GM23338 (cell line): ENCODE measurements around the gene HBZ. TPM values are rescaled to one million over a fixed set of nuclear protein-coding genes. Genes with fewer than 3 reads are reported as not detected.

ENCODE experiments used
- ATAC-seq: fragments of 200-7000 bp; cut with Tn5 transposase; 3 replicates; pipeline ENCODE4 v1.9.1; 2020
- DNase-seq: peaks from one replicate; pipeline ENCODE4 v3.0.0-alpha.2; 2015; ENCODE audit warnings: low spot score
- H2AFZ ChIP-seq: fragments of 200-600 bp; sonication (generic); 2 replicates; pipeline ENCODE4 v1.8.0; 2016; ENCODE audit warnings: antibody characterized with exemption, mild to moderate bottlenecking, moderate library complexity
- H3F3A ChIP-seq: fragments of 200-600 bp; sonication (generic); replicated peaks from 2 replicates; pipeline ENCODE4 v1.8.0; 2017; ENCODE audit warnings: antibody characterized with exemption, mixed run types, low read depth
- H3K27ac ChIP-seq: fragments of 200-600 bp; sonication (generic); 2 replicates; pipeline ENCODE4 v1.6.1; 2016; ENCODE audit warnings: low read depth
- H3K27me3 ChIP-seq: fragments of 200-600 bp; sonication (generic); 2 replicates; pipeline ENCODE4 v1.8.0; 2016; ENCODE audit warnings: mild to moderate bottlenecking, mixed run types, moderate library complexity; ENCODE audit not compliant: insufficient read depth
- H3K36me3 ChIP-seq: fragments of 200-600 bp; sonication (generic); 2 replicates; pipeline ENCODE4 v1.8.0; 2016; ENCODE audit warnings: mild to moderate bottlenecking; ENCODE audit not compliant: insufficient read depth
- H3K4me1 ChIP-seq: fragments of 200-600 bp; sonication (generic); 2 replicates; pipeline ENCODE4 v1.8.0; 2016; ENCODE audit warnings: mild to moderate bottlenecking, moderate library complexity; ENCODE audit not compliant: insufficient read depth
- H3K4me2 ChIP-seq: fragments of 200-600 bp; sonication (generic); 2 replicates; pipeline ENCODE4 v1.7.1; 2017; ENCODE audit warnings: mixed run types
- H3K4me3 ChIP-seq: fragments of 200-600 bp; sonication (generic); 2 replicates; pipeline ENCODE4 v1.6.1; 2016; ENCODE audit warnings: mixed run types
- H3K79me2 ChIP-seq: fragments of 200-600 bp; sonication (generic); replicated peaks from 2 replicates; pipeline ENCODE4 v1.8.0; 2017; ENCODE audit warnings: mild to moderate bottlenecking; ENCODE audit not compliant: insufficient read depth
- H3K9me2 ChIP-seq: fragments of 200-600 bp; sonication (generic); 2 replicates; pipeline ENCODE4 v1.8.0; 2017; ENCODE audit not compliant: insufficient read depth
- H4K20me1 ChIP-seq: fragments of 200-600 bp; sonication (generic); replicated peaks from 2 replicates; pipeline ENCODE4 v1.8.0; 2017; ENCODE audit warnings: mild to moderate bottlenecking; ENCODE audit not compliant: insufficient read depth
- H3K27ac Mint-ChIP-seq: 2 replicates; pipeline ENCODE4 v1.8.0; 2020; ENCODE audit warnings: inconsistent platforms, mild to moderate bottlenecking, moderate library complexity, mixed read lengths
- H3K27me3 Mint-ChIP-seq: 3 replicates; pipeline ENCODE4 v1.8.0; 2022; ENCODE audit warnings: low read depth, mild to moderate bottlenecking, moderate library complexity, mixed read lengths, inconsistent platforms; ENCODE audit not compliant: insufficient read depth, poor library complexity
- H3K36me3 Mint-ChIP-seq: 3 replicates; pipeline ENCODE4 v1.8.0; 2021; ENCODE audit warnings: low read depth, mild to moderate bottlenecking, inconsistent platforms, moderate library complexity, mixed read lengths
- H3K4me1 Mint-ChIP-seq: 3 replicates; pipeline ENCODE4 v1.8.0; 2020; ENCODE audit warnings: mild to moderate bottlenecking, inconsistent platforms, mixed read lengths
- H3K4me3 Mint-ChIP-seq: 3 replicates; pipeline ENCODE4 v1.8.0; 2021; ENCODE audit warnings: moderate library complexity, mild to moderate bottlenecking, inconsistent platforms, mixed read lengths
- H3K9me3 Mint-ChIP-seq: 3 replicates; pipeline ENCODE4 v1.8.0; 2020; ENCODE audit warnings: moderate library complexity, mild to moderate bottlenecking, inconsistent platforms, mixed read lengths
- CREB1 ChIP-seq: fragments of 250-450 bp; sonication (Bioruptor Pico); IDR thresholded peaks from 2 replicates; pipeline ENCODE4 v1.5.0; 2020; ENCODE audit warnings: low read depth, mild to moderate bottlenecking, moderate library complexity
- EZH2phosphoT487 ChIP-seq: fragments of 200-600 bp; sonication (generic); IDR thresholded peaks from one replicate; pipeline ENCODE4 v1.8.1; 2018; ENCODE audit warnings: antibody characterized with exemption; ENCODE audit not compliant: unreplicated experiment
- JUNB ChIP-seq: IDR thresholded peaks from one replicate; pipeline ENCODE4 v1.6.1; 2016; ENCODE audit warnings: antibody characterized with exemption; ENCODE audit not compliant: unreplicated experiment
- NANOG ChIP-seq: IDR thresholded peaks from 2 replicates; pipeline ENCODE4 v1.6.1; 2016; ENCODE audit warnings: antibody characterized with exemption, borderline replicate concordance
- POLR2AphosphoS5 ChIP-seq: IDR thresholded peaks from 2 replicates; pipeline ENCODE4 v1.6.1; 2016; ENCODE audit warnings: antibody characterized with exemption, low read depth
- STAT1 ChIP-seq: IDR thresholded peaks from one replicate; pipeline ENCODE4 v1.6.1; 2016; ENCODE audit warnings: antibody characterized with exemption; ENCODE audit not compliant: unreplicated experiment
- ZNF114 ChIP-seq: fragments of 250-450 bp; sonication (Bioruptor Pico); IDR thresholded peaks from 2 replicates; pipeline ENCODE4 v1.5.0; 2020; ENCODE audit warnings: mild to moderate bottlenecking, moderate library complexity
- polyA plus RNA-seq: library from polyadenylated mRNA; unstranded; fragments of >200 nt; fragmentation: Nextera tagmentation; extraction: Ambion mirVana; gene quantifications from 2 replicates; pipeline ENCODE4 v1.2.1, GENCODE V29; 2016
- total RNA-seq: library from RNA; depleted of rRNA; stranded (reverse); fragments of >200 nt; shearing (Covaris generic); gene quantifications from 2 replicates; pipeline ENCODE4 v1.2.3, GENCODE V29; 2014
- TF ChIP-seq, protein P1 (sequence below): fragments of 250-450 bp; sonication (Bioruptor Pico); IDR thresholded peaks from 2 replicates; pipeline ENCODE4 v1.5.0; 2020; ENCODE audit warnings: mild to moderate bottlenecking, moderate library complexity
- TF ChIP-seq, protein P2 (sequence below), 2 experiments: fragments of 200-600 bp in 1 of 2; sonication (generic) in 1 of 2; conservative IDR thresholded peaks; 2 replicates each; pipeline versions ENCODE4 v1.5.1 to v1.6.1; 2016 to 2017; ENCODE audit warnings: antibody characterized with exemption in 2 of 2, low read depth in 2 of 2, mild to moderate bottlenecking in 2 of 2, moderate library complexity in 1 of 2
- TF ChIP-seq, protein P3 (sequence below): IDR thresholded peaks from 2 replicates; pipeline ENCODE4 v1.6.1; 2016; ENCODE audit warnings: antibody characterized with exemption

The HBZ gene
- total and polyA plus RNA-seq, 2 experiments from 2014 or later = 0.39 TPM; not detected in 1

DNA sequence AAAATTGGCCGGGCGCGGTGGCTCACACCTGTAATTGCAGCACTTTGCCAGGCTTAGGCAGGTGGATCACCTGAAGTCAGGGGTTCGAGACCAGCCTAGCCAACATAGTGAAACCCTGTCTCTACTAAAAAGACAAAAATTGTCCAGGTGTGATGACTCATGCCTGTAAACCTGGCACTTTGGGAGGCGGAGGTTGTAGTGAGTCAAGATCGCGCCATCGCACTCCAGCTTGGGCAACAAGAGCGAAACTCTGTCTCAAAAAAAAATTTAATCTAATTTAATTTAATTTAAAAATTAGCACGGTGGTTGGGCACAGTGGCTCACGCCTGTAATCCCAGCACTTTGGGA, 26.2 kb downstream of the HBZ start:
- H3K4me1 ChIP-seq = peaks cover 8% of the 10 kb centered on the region; the same call in 1 of the 2 replicates
- Mint-ChIP-seq H3K9me3 (no peaks in the 10 kb centered on the region; the same call in 2 of the 3 replicates), H3K4me1 (peaks cover 13% of the 10 kb centered on the region), H3K27ac (no peak overlapping the region), H3K27me3 (peaks cover 68% of the 10 kb centered on the region), H3K4me3 (no peak overlapping the region), H3K36me3 (no peaks in the 10 kb centered on the region; the same call in 2 of the 3 replicates)
- H3K4me3 ChIP-seq = no peak overlapping the region
- no peak overlapping the region for H3K27ac ChIP-seq
- DNase-seq = no peak
- H3K79me2 ChIP-seq = no peaks in the 10 kb centered on the region
- no peaks in the 10 kb centered on the region for H3K36me3 ChIP-seq
- peaks cover 20% of the 10 kb centered on the region; the same call in 1 of the 2 replicates for H3F3A ChIP-seq
- peaks cover 8% of the 10 kb centered on the region for H4K20me1 ChIP-seq
- no peak for ATAC-seq
- TF ChIP-seq, protein P1, sequence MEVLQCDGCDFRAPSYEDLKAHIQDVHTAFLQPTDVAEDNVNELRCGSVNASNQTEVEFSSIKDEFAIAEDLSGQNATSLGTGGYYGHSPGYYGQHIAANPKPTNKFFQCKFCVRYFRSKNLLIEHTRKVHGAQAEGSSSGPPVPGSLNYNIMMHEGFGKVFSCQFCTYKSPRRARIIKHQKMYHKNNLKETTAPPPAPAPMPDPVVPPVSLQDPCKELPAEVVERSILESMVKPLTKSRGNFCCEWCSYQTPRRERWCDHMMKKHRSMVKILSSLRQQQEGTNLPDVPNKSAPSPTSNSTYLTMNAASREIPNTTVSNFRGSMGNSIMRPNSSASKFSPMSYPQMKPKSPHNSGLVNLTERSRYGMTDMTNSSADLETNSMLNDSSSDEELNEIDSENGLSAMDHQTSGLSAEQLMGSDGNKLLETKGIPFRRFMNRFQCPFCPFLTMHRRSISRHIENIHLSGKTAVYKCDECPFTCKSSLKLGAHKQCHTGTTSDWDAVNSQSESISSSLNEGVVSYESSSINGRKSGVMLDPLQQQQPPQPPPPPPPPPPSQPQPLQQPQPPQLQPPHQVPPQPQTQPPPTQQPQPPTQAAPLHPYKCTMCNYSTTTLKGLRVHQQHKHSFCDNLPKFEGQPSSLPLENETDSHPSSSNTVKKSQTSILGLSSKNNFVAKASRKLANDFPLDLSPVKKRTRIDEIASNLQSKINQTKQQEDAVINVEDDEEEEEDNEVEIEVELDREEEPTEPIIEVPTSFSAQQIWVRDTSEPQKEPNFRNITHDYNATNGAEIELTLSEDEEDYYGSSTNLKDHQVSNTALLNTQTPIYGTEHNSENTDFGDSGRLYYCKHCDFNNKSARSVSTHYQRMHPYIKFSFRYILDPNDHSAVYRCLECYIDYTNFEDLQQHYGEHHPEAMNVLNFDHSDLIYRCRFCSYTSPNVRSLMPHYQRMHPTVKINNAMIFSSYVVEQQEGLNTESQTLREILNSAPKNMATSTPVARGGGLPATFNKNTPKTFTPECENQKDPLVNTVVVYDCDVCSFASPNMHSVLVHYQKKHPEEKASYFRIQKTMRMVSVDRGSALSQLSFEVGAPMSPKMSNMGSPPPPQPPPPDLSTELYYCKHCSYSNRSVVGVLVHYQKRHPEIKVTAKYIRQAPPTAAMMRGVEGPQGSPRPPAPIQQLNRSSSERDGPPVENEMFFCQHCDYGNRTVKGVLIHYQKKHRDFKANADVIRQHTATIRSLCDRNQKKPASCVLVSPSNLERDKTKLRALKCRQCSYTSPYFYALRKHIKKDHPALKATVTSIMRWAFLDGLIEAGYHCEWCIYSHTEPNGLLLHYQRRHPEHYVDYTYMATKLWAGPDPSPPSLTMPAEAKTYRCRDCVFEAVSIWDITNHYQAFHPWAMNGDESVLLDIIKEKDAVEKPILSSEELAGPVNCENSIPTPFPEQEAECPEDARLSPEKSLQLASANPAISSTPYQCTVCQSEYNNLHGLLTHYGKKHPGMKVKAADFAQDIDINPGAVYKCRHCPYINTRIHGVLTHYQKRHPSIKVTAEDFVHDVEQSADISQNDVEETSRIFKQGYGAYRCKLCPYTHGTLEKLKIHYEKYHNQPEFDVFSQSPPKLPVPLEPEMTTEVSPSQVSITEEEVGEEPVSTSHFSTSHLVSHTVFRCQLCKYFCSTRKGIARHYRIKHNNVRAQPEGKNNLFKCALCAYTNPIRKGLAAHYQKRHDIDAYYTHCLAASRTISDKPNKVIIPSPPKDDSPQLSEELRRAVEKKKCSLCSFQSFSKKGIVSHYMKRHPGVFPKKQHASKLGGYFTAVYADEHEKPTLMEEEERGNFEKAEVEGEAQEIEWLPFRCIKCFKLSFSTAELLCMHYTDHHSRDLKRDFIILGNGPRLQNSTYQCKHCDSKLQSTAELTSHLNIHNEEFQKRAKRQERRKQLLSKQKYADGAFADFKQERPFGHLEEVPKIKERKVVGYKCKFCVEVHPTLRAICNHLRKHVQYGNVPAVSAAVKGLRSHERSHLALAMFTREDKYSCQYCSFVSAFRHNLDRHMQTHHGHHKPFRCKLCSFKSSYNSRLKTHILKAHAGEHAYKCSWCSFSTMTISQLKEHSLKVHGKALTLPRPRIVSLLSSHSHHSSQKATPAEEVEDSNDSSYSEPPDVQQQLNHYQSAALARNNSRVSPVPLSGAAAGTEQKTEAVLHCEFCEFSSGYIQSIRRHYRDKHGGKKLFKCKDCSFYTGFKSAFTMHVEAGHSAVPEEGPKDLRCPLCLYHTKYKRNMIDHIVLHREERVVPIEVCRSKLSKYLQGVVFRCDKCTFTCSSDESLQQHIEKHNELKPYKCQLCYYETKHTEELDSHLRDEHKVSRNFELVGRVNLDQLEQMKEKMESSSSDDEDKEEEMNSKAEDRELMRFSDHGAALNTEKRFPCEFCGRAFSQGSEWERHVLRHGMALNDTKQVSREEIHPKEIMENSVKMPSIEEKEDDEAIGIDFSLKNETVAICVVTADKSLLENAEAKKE = no peak
- H3K4me2 ChIP-seq = no peak overlapping the region
- H3K27me3 ChIP-seq = peaks cover 73% of the 10 kb centered on the region
- no peak overlapping the region for H2AFZ ChIP-seq
- no peaks in the 10 kb centered on the region for H3K9me2 ChIP-seq

DNA sequence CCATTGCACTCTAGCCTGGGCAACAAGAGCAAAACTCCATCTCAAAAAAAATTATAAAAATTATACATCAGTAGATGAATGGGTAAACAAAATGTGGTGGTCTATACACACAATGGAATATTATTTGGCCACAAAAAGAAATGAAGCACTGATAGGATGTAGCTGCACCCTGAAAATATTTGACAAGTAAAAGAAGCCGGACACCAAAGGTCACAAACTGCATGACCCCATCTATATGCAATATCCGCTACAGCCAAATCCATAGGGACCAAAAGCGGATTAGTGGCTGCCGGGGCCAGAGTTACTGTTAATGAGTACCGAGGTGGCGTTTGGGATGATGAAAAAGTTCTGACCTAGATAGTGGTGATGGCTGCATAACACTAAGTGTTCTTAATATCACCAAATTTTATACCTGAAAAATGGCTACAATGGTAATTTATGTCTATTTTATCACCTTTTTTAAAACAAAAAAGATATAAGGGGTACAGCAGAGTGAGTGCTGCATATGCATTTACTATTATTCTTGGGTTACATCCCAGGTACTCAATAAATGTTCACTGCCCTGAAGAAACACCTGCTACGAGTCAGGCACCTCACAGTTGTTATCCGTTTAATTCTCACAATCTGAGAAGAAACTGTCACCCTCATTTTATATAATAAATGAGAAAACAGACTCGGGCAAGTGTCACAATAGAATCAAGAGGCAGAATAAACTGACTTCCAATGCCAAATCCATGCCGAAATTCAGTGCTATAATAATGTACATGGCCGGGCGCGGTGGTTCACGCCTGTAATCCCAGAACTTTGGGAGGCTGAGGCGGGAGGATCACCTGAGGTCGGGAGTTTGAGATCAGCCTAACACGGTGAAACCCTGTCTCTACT, 27.0 kb downstream of the HBZ start:
- ATAC-seq (no peak), DNase-seq (no peak)
- Histone ChIP-seq H3F3A (peaks cover 22% of the 10 kb centered on the region; the same call in 1 of the 2 replicates), H4K20me1 (peaks cover 8% of the 10 kb centered on the region), H3K9me2 (no peaks in the 10 kb centered on the region), H3K4me3 (peak overlapping the region; percentile 53; the same call in 1 of the 2 replicates), H3K4me2 (no peak overlapping the region), H3K27ac (no peak overlapping the region), H3K27me3 (peaks cover 65% of the 10 kb centered on the region), H3K79me2 (no peaks in the 10 kb centered on the region), H3K36me3 (no peaks in the 10 kb centered on the region), H2AFZ (no peak overlapping the region), H3K4me1 (peaks cover 7% of the 10 kb centered on the region; the same call in 1 of the 2 replicates)
- Mint-ChIP-seq H3K4me3 (peak overlapping the region; percentile 53; the same call in 2 of the 3 replicates), H3K36me3 (peaks cover 1% of the 10 kb centered on the region; the same call in 1 of the 3 replicates), H3K4me1 (peaks cover 11% of the 10 kb centered on the region), H3K27ac (no peak overlapping the region), H3K27me3 (peaks cover 61% of the 10 kb centered on the region), H3K9me3 (no peaks in the 10 kb centered on the region; the same call in 2 of the 3 replicates)
- TF ChIP-seq, protein P2, sequence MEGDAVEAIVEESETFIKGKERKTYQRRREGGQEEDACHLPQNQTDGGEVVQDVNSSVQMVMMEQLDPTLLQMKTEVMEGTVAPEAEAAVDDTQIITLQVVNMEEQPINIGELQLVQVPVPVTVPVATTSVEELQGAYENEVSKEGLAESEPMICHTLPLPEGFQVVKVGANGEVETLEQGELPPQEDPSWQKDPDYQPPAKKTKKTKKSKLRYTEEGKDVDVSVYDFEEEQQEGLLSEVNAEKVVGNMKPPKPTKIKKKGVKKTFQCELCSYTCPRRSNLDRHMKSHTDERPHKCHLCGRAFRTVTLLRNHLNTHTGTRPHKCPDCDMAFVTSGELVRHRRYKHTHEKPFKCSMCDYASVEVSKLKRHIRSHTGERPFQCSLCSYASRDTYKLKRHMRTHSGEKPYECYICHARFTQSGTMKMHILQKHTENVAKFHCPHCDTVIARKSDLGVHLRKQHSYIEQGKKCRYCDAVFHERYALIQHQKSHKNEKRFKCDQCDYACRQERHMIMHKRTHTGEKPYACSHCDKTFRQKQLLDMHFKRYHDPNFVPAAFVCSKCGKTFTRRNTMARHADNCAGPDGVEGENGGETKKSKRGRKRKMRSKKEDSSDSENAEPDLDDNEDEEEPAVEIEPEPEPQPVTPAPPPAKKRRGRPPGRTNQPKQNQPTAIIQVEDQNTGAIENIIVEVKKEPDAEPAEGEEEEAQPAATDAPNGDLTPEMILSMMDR (conservative IDR thresholded peaks at IDR 0.05; ENCODE audit: low read depth in 2 of 2) = no peak
- TF ChIP-seq CREB1 (no peak), NANOG (no peak), ZNF114 (CRISPR knock-in tag) (no peak), EZH2phosphoT487 (no peak), JUNB (no peak), STAT1 (no peak), POLR2AphosphoS5 (no peak)
- TF ChIP-seq, protein P3, sequence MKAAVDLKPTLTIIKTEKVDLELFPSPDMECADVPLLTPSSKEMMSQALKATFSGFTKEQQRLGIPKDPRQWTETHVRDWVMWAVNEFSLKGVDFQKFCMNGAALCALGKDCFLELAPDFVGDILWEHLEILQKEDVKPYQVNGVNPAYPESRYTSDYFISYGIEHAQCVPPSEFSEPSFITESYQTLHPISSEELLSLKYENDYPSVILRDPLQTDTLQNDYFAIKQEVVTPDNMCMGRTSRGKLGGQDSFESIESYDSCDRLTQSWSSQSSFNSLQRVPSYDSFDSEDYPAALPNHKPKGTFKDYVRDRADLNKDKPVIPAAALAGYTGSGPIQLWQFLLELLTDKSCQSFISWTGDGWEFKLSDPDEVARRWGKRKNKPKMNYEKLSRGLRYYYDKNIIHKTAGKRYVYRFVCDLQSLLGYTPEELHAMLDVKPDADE = no peak
